KMS-11 (cell line): ENCODE results near the gene RNASE3.

Experiments used
- H2AFZ ChIP-seq: fragments of 200-600 bp; sonication (generic); 2 replicates; pipeline ENCODE4 v1.6.1; 2016; ENCODE audit warnings: antibody characterized with exemption, mixed run types, low read depth
- H3K27ac ChIP-seq: fragments of 200-600 bp; sonication (generic); 2 replicates; pipeline ENCODE4 v1.6.1; 2016; ENCODE audit warnings: mild to moderate bottlenecking, mixed run types
- H3K27me3 ChIP-seq: fragments of 200-600 bp; sonication (generic); 2 replicates; pipeline ENCODE4 v1.6.1; 2017; ENCODE audit warnings: mild to moderate bottlenecking, low read depth, mixed run types, moderate library complexity; ENCODE audit not compliant: insufficient read depth
- H3K36me3 ChIP-seq: fragments of 200-600 bp; sonication (generic); 2 replicates; pipeline ENCODE4 v1.6.1; 2017; ENCODE audit warnings: mild to moderate bottlenecking, mixed run types; ENCODE audit not compliant: insufficient read depth
- H3K4me1 ChIP-seq: fragments of 200-600 bp; sonication (generic); 2 replicates; pipeline ENCODE4 v1.6.1; 2016; ENCODE audit warnings: mild to moderate bottlenecking, low read depth, mixed run types; ENCODE audit not compliant: poor library complexity, severe bottlenecking
- H3K4me2 ChIP-seq: fragments of 200-600 bp; sonication (generic); 2 replicates; pipeline ENCODE4 v1.7.0; 2016; ENCODE audit warnings: mild to moderate bottlenecking, mixed run types
- H3K4me3 ChIP-seq: fragments of 200-600 bp; sonication (generic); IDR thresholded peaks from 2 replicates; pipeline ENCODE4 v1.6.1; 2017; ENCODE audit warnings: low read depth, low read length, mixed read lengths; ENCODE audit not compliant: insufficient read depth
- H3K79me2 ChIP-seq: fragments of 200-600 bp; sonication (generic); 2 replicates; pipeline ENCODE4 v1.6.1; 2016; ENCODE audit warnings: low read depth, mixed run types; ENCODE audit not compliant: insufficient read depth
- H3K9ac ChIP-seq: fragments of 200-600 bp; sonication (generic); 2 replicates; pipeline ENCODE4 v1.6.1; 2016; ENCODE audit warnings: mild to moderate bottlenecking, mixed run types
- H4K20me1 ChIP-seq: fragments of 200-600 bp; sonication (generic); 2 replicates; pipeline ENCODE4 v1.6.1; 2016; ENCODE audit warnings: mild to moderate bottlenecking, mixed run types; ENCODE audit not compliant: insufficient read depth
- TF ChIP-seq, protein P1 (sequence below): fragments of 200-600 bp; sonication (generic); conservative IDR thresholded peaks from 2 replicates; pipeline ENCODE4 v1.6.1; 2017; ENCODE audit warnings: low read depth, mild to moderate bottlenecking, antibody characterized with exemption, low read length, moderate library complexity, mixed read lengths

RNASE3 gene

DNA sequence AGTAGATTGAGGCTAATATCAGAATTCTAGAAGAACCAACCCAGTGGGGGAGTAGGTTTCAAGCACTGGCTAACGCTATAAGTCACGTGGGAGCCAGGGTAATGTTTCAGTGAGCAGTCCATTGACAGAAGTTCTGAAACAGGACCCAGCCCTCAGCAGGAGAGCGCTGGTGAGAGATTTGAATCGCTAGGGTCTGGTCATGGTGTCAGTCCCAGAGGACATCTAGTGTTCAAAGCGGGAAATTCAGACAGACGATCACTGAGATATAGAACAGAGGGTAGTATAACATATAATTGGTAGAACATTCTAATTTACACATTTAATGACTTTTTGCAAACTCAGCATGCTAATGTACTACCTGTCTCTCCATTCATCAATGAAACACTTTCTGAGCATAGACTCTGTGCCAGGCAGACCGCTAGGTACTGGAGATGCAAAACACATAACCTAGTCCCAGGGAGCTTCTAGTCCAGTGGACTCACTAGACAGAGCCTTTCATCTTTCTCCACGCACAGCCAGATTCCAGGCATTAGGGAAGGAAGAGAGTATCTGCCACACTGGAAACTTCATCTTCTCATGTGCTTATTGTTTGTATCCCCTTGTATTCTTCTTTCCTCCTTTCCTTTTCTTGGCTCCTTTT is 35.4 kb upstream of the RNASE3 start:
- H3K9ac ChIP-seq: no peak overlapping the region
- H3K27me3 ChIP-seq: no peaks in the 10 kb centered on the region
- no peaks in the 10 kb centered on the region for H4K20me1 ChIP-seq
- no peak overlapping the region for H3K4me3 ChIP-seq
- TF ChIP-seq, protein P1, sequence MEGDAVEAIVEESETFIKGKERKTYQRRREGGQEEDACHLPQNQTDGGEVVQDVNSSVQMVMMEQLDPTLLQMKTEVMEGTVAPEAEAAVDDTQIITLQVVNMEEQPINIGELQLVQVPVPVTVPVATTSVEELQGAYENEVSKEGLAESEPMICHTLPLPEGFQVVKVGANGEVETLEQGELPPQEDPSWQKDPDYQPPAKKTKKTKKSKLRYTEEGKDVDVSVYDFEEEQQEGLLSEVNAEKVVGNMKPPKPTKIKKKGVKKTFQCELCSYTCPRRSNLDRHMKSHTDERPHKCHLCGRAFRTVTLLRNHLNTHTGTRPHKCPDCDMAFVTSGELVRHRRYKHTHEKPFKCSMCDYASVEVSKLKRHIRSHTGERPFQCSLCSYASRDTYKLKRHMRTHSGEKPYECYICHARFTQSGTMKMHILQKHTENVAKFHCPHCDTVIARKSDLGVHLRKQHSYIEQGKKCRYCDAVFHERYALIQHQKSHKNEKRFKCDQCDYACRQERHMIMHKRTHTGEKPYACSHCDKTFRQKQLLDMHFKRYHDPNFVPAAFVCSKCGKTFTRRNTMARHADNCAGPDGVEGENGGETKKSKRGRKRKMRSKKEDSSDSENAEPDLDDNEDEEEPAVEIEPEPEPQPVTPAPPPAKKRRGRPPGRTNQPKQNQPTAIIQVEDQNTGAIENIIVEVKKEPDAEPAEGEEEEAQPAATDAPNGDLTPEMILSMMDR: peak; percentile 56
- no peak overlapping the region for H3K4me2 ChIP-seq
- no peaks in the 10 kb centered on the region for H3K4me1 ChIP-seq
- H2AFZ ChIP-seq: no peak overlapping the region
- H3K79me2 ChIP-seq: no peaks in the 10 kb centered on the region
- H3K36me3 ChIP-seq: no peaks in the 10 kb centered on the region
- H3K27ac ChIP-seq: no peak overlapping the region

DNA sequence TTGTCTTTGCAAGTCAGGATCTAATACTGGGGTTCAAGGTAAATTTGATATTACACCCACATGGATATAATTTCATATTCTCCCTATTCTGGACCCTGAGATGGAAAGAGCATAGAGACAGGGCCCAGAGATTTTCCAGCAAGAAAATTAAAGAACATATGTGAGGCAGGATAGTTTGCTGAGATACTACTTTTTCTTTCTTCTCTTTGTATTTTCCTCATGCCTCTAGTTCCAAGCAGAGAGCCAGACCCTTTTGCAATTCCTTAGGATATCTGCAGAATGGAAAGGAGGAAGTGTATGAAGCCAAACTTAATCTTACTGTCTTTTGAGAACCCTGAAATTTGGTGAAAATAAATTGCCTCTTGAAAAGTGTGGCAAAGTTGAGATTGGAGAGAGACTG is 34.0 kb upstream of the RNASE3 start:
- Histone ChIP-seq H3K4me1 (no peaks in the 10 kb centered on the region), H3K9ac (no peak overlapping the region), H3K27ac (no peak overlapping the region), H2AFZ (no peak overlapping the region), H3K79me2 (no peaks in the 10 kb centered on the region), H3K27me3 (no peaks in the 10 kb centered on the region), H3K4me2 (0 out of 2 replicates have a peak overlapping the region, but pooled peaks have one; percentile 13), H3K36me3 (no peaks in the 10 kb centered on the region), H3K4me3 (no peak overlapping the region), H4K20me1 (no peaks in the 10 kb centered on the region)
- TF ChIP-seq, protein P1: no peak

DNA sequence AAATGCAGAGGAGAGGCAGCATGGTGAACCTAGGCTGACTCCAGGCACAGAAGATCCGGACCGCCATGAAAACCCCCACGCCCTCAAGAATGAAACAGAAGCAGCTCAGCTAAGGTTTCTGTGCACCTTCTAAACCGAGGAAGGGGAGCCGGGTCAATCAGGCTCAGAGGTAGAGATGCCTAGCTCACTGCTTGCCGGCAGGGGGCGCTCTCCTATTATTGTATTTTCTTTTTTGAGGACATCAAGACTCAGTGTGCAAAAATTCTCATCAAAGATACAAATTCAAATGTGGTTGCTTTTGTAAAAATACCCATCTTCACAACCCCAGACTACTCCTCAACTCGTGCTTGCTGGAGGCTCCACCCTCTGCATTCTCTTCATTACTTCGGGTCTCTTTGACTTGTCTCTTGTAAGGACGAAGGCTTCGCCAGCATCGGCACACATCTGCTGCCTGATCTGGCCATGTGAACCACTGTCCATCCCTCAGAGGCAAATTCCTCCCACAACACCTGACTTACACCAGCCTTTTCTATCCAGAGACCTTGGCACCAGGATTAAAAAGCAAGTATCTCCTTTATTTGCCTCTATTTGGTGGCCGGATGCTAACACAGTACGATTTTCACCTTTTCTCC is 33.4 kb upstream of the RNASE3 start:
- no peaks in the 10 kb centered on the region for H3K36me3 ChIP-seq
- H3K79me2 ChIP-seq: no peaks in the 10 kb centered on the region
- TF ChIP-seq, protein P1: peak; percentile 83
- H3K4me3 ChIP-seq: no peak overlapping the region
- H3K9ac ChIP-seq: no peak overlapping the region
- H3K4me2 ChIP-seq: 0 out of 2 replicates have a peak overlapping the region, but pooled peaks have one; percentile 13
- H2AFZ ChIP-seq: no peak overlapping the region
- H4K20me1 ChIP-seq: no peaks in the 10 kb centered on the region
- H3K27me3 ChIP-seq: no peaks in the 10 kb centered on the region
- H3K4me1 ChIP-seq: no peaks in the 10 kb centered on the region
- no peak overlapping the region for H3K27ac ChIP-seq

DNA sequence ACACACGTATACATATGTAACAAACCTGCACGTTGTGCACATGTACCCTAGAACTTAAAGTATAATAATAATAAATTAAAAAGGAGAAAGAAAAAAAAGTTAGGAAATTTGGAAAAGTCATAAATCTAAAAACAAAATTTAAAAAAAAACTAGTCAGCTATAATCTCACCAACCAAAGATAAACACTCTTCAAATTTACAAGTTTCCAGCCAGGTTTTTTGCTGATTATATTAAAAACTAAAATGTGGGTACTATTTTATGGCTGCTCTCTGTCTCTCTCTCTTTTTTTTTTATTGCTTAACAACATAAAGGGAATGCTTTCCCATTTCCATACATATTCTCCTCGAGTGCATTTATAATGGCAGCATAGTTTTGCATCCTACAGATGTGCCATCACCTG is 25.0 kb upstream of the RNASE3 start:
- no peak overlapping the region for H3K4me3 ChIP-seq
- no peak overlapping the region for H2AFZ ChIP-seq
- no peak overlapping the region for H3K27ac ChIP-seq
- H3K9ac ChIP-seq: no peak overlapping the region
- no peaks in the 10 kb centered on the region for H3K36me3 ChIP-seq
- H3K27me3 ChIP-seq: no peaks in the 10 kb centered on the region
- H3K4me1 ChIP-seq: no peaks in the 10 kb centered on the region
- H3K79me2 ChIP-seq: no peaks in the 10 kb centered on the region
- no peaks in the 10 kb centered on the region for H4K20me1 ChIP-seq
- TF ChIP-seq, protein P1: no peak
- no peak overlapping the region for H3K4me2 ChIP-seq
